GM21723 (cell line): ENCODE measurements around the gene WDR62.
"Not testable (repeated sequence)": the region's sequence is repeated elsewhere in the genome, so short reads cannot be mapped to it uniquely, and the experiment has no call there.

ENCODE experiments used
- ATAC-seq: cut with Tn5 transposase; IDR thresholded peaks from one replicate; pipeline ENCODE4 v1.9.1; 2021; ENCODE audit warnings: mild to moderate bottlenecking, moderate library complexity; ENCODE audit not compliant: unreplicated experiment

Gene WDR62

GRCh38 chr19:36106991-36107390 is 52.3 kb downstream of the WDR62 start:
- no peak for ATAC-seq

GRCh38 chr19:36108684-36109083 is 54.0 kb downstream of the WDR62 start:
- ATAC-seq = no peak

GRCh38 chr19:36110487-36111199 is 55.9 kb downstream of the WDR62 start, which contains the start of gene OVOL3:
Gene OVOL3, plus strand, starts transcription at chr19:36111143. Its CDS starts 60 bp downstream, at chr19:36111203.
- ATAC-seq = no peak

- no peak for ATAC-seq
These were observed 56.5 kb downstream of the WDR62 start for GRCh38 chr19:36111200-36111539.

GRCh38 chr19:36112678-36113077 is 58.0 kb downstream of the WDR62 start:
- no peak for ATAC-seq

GRCh38 chr19:36113425-36113824 is 58.7 kb downstream of the WDR62 start:
- ATAC-seq = no peak

GRCh38 chr19:36113894-36114720 is 59.4 kb downstream of the WDR62 start:
- ATAC-seq = no peak

- ATAC-seq = peak; percentile 73
These were observed 60.2 kb downstream of the WDR62 start, which contains the start of gene POLR2I for GRCh38 chr19:36114721-36115452. Gene POLR2I, minus strand, starts transcription at chr19:36114875. Its CDS starts 19 bp downstream, at chr19:36114856.

GRCh38 chr19:36115453-36116343 is 61.0 kb downstream of the WDR62 start, which contains the start of gene TBCB:
Gene TBCB, plus strand, starts transcription at chr19:36115468. Its CDS starts 93 bp downstream, at chr19:36115561.
- peak; percentile 28 for ATAC-seq

- ATAC-seq = no peak
These were observed 61.6 kb downstream of the WDR62 start for GRCh38 chr19:36116344-36116637.

- ATAC-seq = no peak
These were observed 65.6 kb downstream of the WDR62 start for GRCh38 chr19:36120092-36120983.

- ATAC-seq = no peak
These were observed 66.3 kb downstream of the WDR62 start for GRCh38 chr19:36120984-36121358.

GRCh38 chr19:36121486-36122124 is 66.9 kb downstream of the WDR62 start:
- no peak for ATAC-seq

- no peak for ATAC-seq
These were observed 70.9 kb downstream of the WDR62 start for GRCh38 chr19:36125557-36125956.

- ATAC-seq = peak; percentile 14
These were observed 73.7 kb downstream of the WDR62 start for GRCh38 chr19:36128392-36128736.

- not testable (repeated sequence) for ATAC-seq
These were observed 76.5 kb downstream of the WDR62 start for GRCh38 chr19:36131221-36131620.

- ATAC-seq = not testable (repeated sequence)
These were observed 80.2 kb downstream of the WDR62 start for GRCh38 chr19:36134867-36135266.

- no peak for ATAC-seq
These were observed 82.4 kb downstream of the WDR62 start for GRCh38 chr19:36136964-36137686.

- ATAC-seq = no peak
These were observed 84.4 kb downstream of the WDR62 start for GRCh38 chr19:36139120-36139472.
